MM.1S (cell line): Measurements from ENCODE around the gene KIDINS220.

ENCODE experiments used
- CTCF ChIP-seq: fragments of 300-600 bp; sonication (generic); IDR thresholded peaks from 2 replicates; pipeline ENCODE4 v1.5.1; 2016; ENCODE audit warnings: antibody characterized with exemption, low read length, mixed read lengths
- EZH2 ChIP-seq: fragments of 300-600 bp; sonication (generic); optimal IDR thresholded peaks from 2 replicates; pipeline ENCODE3; 2017; ENCODE audit warnings: low read depth, mild to moderate bottlenecking, antibody characterized with exemption, low read length, mixed read lengths

DNA sequence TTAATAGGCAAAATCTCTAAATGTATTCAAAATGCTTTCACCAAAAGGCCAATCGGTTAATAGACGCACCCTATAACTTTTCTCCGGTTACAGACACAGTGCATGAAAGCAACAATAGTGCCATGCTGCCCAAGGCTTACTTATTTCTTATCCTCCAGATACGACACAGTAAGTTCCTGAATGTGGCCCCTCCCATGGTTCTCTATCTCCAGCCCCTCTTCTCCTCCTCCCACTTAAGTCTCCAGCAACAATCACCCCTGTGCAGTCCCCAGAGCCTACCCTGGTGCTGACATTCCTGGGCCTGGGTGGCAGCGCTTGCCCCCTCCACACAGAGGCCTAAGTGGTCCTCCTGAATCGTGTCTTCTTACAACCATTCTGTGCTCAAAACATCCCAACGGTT lies 3.6 kb downstream of the KIDINS220 start:
- TF ChIP-seq CTCF (no peak), EZH2 (no peak)
